HG03342 (cell line): ENCODE measurements around the gene STXBP2.
A peak's percentile ranks its signal among the peaks of the same experiment; 100 is the strongest.

Experiments
- ATAC-seq: cut with Tn5 transposase; IDR thresholded peaks from one replicate; pipeline ENCODE4 v1.9.1; 2021; ENCODE audit warnings: mild to moderate bottlenecking, moderate library complexity; ENCODE audit not compliant: unreplicated experiment

STXBP2 gene

DNA sequence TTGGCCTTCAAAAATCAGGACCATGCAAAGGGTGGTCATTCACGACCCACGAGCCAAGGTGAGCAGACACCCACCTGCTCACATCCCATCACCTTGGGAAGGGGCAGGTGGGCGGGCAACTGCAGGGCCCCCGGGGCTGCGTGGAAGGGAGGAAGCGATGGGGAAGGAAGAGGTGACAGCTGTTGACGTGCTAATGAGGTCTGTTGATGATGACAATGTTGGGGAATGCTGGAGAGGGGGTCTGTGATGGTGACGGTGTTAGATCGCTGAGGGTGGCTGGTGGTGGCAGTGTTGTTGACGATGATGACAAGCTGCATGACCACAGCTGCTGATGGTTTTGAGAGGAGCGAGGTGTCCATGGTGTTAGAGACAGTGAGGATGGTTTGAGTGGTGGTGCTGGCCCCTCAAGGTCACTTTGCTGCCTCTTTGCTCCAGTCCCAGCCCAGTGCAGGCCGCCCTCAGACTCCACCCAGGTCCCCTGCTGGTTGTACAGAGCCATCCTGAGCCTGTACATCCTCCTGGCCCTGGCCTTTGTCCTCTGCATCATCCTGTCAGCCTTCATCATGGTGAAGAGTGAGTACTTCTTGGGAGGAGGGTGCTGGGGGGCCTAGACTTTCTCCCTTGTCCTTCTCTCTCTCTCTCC lies 40.9 kb downstream of the STXBP2 start:
- ATAC-seq: no peak

GRCh38 chr19:7678971-7679751 lies 42.3 kb downstream of the STXBP2 start:
- ATAC-seq: no peak

DNA sequence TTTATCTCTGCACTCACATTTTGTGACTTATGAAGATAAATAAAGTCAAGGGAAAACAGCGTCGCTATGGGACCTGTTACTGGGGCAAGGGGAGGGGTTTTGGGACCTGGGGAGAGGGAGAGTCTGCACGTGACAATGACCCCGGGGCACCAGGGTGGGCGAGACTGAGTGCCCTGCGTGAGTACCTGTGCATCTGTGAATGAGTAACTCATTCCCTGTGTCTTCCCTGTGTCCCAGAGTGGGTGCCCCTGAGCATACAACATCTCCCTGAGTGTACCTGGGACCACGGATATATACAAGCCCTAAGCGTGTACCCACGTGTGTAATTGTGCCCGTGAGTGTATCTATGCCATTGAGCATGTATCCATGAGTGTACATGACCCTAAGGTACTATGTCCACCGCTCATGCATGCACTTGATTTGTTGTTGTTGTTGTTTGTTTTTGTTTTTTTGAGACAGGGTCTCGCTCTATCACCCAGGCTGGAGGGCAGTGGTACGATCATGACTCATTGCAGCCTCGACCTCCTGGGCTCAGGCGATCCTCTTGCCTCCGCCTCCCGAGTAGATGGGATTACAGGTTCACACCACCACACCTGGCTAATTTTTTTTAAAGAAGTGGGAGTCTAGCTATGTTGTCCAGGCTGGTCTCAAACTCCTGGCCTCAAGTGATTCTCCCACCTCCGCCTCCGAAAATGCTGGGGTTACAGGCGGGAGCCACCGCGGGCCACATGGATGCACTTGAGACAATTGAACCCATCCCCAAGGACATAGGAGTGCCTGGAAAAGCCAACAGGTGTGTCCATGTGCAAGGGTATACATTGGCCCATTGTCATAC lies 43.1 kb downstream of the STXBP2 start:
- ATAC-seq: no peak

DNA sequence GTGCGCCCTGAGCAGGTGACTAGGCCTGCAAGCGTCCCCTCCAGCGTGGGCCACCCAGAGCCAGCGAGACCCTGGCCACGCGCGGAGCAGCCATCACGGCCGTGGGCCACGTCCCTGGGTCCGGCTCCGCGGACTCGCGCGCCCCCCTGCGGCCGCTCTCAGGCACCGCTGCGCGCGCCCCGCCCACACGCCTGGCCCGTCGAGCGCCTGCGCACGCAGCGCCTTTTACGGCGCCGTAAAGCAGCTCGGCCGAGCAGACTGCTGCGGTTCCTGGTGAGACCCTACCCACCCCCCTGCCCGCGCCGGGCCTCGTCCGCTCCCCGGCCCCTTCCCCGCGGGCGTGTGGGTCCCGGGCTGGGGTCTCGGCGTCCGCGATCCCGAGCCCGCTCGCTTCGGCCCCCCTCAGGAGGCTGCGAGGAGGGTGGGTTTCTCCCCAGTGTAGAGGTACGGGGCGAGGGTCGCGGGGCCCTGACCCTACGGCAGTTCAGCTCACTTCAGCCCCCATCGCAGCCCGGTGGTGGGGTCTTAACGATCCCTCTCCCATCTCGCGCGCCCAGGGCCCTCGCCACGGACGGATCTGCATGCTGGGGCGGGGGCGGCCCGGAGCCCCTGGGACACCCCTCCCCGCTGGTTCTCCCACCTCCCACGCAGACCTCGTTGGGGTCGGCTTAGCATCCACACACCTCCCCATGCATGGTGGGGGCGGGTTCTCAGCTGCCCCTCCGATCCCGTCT lies 43.9 kb downstream of the STXBP2 start, which contains the start of gene TRAPPC5:
Gene TRAPPC5, plus strand, starts transcription at position 228 of the 734 bp plus-strand sequence. CDS start 1,421 bp downstream, outside the sequence.
- ATAC-seq: peak; percentile 47

DNA sequence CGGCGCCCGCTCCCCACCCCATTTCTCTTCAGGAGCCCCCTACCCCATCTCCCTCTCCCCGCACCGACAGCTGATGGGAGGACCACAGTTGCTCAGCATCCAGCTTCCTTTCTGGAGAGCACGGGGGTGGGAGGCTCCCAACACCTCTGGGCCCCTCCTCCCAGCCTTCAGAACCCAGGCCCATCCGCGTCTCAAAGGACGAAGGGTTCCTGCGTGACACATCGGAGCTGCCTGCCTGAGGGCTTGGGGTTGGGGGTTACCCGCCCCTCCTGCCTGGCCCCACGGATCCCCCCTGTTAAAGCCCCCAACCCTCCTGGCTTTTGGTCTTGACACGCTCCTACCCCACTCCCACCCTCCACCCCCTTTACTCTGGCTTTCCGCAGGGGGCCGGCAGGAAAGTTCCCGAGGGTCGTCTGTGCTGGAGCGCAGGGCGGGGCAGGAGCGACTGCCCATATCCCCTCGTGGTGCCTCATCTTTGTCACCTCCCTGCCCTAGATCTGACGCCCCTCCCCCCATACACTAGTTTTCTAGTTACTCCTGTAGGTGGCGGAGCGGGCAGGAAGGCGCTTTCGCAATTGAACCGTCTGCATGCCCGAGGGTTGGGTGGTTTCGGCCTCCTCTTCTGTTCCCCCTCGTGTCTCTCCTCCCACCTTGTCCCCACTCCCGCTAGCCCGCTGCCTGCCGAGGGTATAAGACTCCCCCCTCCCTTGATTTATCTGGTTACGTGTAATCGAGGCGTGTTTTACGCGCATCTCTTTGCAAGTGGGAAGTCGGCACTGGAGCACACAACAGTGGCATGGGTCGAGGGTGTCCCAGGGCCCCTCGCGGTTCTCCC lies 44.6 kb downstream of the STXBP2 start:
- no peak for ATAC-seq

DNA sequence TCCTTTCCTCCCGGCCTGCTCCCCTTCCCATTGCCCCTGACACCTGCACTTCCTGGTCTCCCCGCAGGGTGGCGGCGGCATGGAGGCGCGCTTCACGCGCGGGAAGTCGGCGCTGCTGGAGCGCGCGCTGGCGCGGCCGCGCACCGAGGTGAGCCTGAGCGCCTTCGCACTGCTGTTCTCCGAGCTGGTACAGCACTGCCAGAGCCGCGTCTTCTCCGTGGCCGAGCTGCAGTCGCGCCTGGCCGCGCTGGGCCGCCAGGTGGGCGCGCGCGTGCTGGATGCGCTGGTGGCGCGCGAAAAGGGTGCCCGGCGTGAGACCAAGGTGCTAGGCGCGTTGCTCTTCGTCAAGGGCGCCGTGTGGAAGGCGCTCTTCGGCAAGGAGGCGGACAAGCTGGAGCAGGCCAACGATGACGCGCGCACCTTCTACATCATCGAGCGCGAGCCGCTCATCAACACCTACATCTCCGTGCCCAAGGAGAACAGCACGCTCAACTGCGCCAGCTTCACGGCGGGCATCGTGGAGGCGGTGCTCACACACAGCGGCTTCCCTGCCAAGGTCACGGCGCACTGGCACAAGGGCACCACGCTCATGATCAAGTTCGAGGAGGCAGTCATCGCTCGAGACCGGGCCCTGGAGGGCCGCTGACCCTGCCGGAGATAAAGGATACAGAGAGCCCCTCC lies 45.4 kb downstream of the STXBP2 start:
- no peak for ATAC-seq

DNA sequence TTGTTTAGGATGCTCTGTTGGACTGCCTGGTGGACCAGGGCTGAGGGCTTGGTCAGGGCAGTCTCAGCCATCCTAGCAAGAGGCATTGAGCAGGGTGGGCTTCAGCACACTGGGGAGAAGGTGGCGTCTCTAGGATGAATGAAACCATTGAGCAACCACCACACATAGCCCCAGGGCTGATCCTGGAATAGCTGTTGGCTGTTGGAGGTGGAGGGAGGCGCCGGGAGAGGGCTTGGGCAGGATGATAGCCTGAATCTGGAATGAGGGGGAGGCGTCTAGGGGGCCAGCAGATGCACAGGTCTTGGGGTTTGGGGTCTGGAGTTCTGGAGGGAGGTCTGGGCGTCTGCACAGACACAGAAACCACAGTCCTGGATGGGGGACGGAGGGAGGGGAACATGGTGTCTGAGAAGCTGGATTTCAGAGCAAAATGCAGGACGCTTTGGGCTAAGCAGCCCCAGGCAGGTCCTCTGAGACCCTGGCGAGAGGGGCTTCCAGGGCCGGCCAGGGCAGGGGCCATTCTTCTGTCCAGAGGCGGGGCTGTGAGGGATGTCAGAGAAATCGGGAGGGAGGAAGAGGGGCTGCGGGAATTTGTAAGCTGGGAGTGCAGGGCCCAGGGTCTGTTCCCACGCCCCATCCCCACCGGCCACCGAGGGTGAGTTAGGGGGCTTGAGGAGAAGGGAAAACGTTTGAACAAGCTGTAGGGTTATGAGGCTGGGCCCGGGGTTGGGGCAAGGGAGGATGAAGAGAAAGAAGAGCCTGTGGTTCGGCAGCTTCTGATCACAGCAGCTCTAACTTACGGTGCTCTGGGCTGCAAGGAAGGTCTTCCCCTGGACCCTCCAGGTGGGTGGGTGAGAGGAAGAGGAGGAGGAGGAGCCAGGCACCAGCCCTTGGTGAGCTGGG lies 48.9 kb downstream of the STXBP2 start:
- no peak for ATAC-seq

DNA sequence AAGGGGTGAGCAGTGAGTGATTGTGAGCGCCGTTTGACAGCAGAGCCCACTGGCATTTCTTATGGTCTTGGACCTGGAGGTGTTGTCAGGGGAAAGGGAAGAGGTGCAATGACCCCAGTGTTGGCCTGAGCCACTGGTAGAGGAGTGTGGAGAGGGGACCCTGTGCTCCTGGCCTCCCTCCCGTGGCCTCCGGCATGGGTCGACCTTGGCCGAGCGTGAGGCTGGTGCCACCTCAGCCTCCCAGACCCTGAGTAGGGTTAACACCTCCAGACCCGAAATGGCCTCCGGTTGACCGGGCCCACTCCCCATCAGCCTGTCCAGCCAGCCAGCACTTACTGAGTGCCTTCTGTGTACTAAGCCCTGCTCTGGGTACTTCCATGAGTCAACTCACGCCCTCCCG lies 50.3 kb downstream of the STXBP2 start:
- ATAC-seq: no peak

DNA sequence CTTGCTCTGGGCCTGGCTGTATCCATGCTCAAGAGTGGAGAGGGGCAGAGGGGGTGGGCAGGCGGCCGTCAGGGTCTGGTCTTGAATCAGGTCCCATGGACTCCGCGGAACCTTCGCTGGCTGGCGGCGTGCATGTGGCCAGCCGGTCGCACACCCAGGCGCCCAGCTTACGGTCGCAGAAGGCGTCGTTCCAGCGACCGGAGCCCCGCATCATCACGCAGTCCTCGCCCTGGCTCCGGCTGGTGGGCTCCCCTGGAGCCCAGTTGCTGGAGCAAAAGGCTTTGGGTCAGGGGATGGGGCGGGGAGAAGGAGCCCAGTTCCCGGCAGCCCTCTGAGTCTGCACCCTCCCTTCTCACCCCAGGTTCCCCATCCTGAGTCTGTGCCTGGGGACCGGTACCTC lies 52.3 kb downstream of the STXBP2 start:
- ATAC-seq: no peak

DNA sequence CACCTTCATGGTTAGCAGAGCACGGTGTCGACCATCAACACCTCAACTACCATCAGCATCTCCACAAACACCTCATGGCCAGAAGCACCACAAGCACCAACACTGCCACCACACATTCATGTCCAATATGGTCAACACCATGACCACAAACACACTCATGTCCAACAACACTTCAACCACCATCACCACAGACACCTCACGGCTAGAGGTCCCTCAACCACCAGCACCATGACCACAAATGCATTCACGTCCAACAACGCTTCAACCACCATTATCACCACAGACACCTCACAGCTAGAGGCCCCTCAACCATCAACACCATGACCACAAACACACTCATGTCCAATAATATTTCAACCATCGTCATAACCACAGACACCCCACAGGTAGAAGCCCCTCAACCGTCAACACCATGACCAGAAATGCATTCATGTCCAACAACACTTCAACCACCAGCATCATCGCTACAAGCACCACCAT lies 53.9 kb downstream of the STXBP2 start:
- no peak for ATAC-seq

DNA sequence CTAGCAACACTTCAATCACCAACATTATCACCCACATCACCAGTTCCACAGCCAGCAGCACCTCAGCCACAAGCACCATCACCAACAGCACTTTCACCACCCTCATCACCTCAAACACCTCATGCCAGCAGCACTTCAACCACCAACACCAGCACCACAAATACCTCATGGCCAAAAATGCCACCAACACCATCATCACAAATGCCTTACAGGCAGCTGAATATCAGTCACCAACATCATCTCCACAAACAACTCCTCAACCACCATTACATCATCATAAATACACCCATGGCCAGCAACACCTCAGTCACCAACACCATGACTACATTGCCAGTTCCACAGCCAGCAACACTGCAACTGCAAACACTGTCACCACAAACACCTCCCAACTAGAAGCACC lies 54.6 kb downstream of the STXBP2 start:
- ATAC-seq: no peak

DNA sequence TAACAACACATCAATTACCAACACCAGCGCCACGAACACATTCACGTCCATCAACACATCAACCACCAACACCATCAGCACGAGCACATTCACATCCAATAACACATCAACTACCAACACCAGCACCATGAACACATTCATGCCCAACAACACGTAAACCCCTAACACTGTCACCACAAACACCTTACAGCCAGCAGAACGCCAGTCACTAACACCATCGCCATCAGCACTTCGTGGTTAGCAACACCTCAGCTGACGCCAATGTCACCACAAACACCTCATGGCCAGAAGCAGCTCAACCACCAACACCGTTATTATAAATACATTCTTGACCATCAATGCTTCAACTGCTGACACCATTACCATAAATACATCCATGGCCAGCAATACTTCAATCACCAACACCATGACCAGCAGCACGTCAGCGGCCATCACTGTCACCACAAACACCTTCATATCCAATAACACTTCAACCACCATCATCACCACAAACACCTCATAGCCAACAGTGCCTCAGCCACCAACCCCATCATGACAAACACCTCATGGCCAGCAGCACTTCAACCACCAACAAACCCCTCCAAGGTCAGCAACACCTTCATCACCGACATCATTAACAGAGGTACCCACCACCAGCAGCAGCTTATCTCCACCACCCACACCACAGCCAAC lies 55.6 kb downstream of the STXBP2 start:
- ATAC-seq: no peak

DNA sequence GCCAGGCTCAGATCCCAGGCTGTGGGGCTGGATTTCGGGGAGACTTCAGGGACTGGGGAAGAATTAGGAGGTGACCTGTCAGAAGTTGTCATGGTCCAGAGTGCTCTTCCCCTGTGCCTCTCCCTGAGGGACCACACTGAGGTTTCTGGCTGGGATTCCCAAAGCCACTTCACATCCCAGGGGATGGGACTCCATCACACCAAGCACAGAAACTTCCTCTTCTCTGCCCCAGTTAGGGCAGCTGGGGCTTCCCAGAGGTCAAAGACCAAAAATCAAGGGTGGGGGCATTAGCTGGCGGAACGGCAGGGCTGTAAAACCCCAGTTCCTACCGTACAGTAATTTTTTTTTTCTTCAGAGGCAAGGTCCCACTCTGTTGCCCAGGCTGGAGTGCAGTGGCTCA lies 57.6 kb downstream of the STXBP2 start:
- no peak for ATAC-seq
